HG03460 (cell line): ENCODE measurements around the gene UPK1A.
"Not testable (repeated sequence)": the region's sequence is repeated elsewhere in the genome, so short reads cannot be mapped to it uniquely, and the experiment has no call there.

Source experiments
- ATAC-seq: cut with Tn5 transposase; IDR thresholded peaks from one replicate; pipeline ENCODE4 v1.9.1; 2021; ENCODE audit not compliant: unreplicated experiment

The UPK1A gene

GRCh38 chr19:35644206-35644986 lies 21.9 kb upstream of the UPK1A start:
- peak; percentile 67 for ATAC-seq

- no peak for ATAC-seq
Measured at GRCh38 chr19:35644987-35645679, 21.2 kb upstream of the UPK1A start.

GRCh38 chr19:35645680-35646511 lies 20.4 kb upstream of the UPK1A start:
- no peak for ATAC-seq

GRCh38 chr19:35648017-35648961 lies 18.0 kb upstream of the UPK1A start, which contains the start of gene COX6B1:
Gene COX6B1, plus strand, starts transcription at chr19:35648323. Its CDS starts 2,921 bp downstream, at chr19:35651244.
- peak; percentile 48 for ATAC-seq

- no peak for ATAC-seq
Measured at GRCh38 chr19:35650581-35650980, 15.7 kb upstream of the UPK1A start.

GRCh38 chr19:35654828-35655227 lies 11.5 kb upstream of the UPK1A start:
- not testable (repeated sequence) for ATAC-seq

GRCh38 chr19:35655600-35655999 lies 10.7 kb upstream of the UPK1A start:
- ATAC-seq: no peak

- no peak for ATAC-seq
Measured at GRCh38 chr19:35656700-35657099, 9.6 kb upstream of the UPK1A start.

- ATAC-seq: no peak
Measured at GRCh38 chr19:35657904-35658700, 8.2 kb upstream of the UPK1A start.

GRCh38 chr19:35661995-35662340 lies 4.3 kb upstream of the UPK1A start:
- no peak for ATAC-seq

- ATAC-seq: no peak
Measured at GRCh38 chr19:35663981-35664380, 2.3 kb upstream of the UPK1A start.

- no peak for ATAC-seq
Measured at GRCh38 chr19:35665157-35665556, 1.2 kb upstream of the UPK1A start.

- no peak for ATAC-seq
Measured at GRCh38 chr19:35665604-35666003, 713 bp upstream of the UPK1A start.

- ATAC-seq: no peak
Measured at GRCh38 chr19:35669566-35669965, 3.2 kb downstream of the UPK1A start.

- ATAC-seq: no peak
Measured at GRCh38 chr19:35669974-35670373, 3.7 kb downstream of the UPK1A start.

GRCh38 chr19:35670686-35671085 lies 4.4 kb downstream of the UPK1A start:
- ATAC-seq: no peak

GRCh38 chr19:35671818-35672217 lies 5.5 kb downstream of the UPK1A start:
- ATAC-seq: no peak

- no peak for ATAC-seq
Measured at GRCh38 chr19:35673121-35673804, 6.9 kb downstream of the UPK1A start.

GRCh38 chr19:35675589-35676140 lies 9.3 kb downstream of the UPK1A start:
- no peak for ATAC-seq
